ENCODE measurements around the gene DPEP1.

Gene DPEP1

DNA sequence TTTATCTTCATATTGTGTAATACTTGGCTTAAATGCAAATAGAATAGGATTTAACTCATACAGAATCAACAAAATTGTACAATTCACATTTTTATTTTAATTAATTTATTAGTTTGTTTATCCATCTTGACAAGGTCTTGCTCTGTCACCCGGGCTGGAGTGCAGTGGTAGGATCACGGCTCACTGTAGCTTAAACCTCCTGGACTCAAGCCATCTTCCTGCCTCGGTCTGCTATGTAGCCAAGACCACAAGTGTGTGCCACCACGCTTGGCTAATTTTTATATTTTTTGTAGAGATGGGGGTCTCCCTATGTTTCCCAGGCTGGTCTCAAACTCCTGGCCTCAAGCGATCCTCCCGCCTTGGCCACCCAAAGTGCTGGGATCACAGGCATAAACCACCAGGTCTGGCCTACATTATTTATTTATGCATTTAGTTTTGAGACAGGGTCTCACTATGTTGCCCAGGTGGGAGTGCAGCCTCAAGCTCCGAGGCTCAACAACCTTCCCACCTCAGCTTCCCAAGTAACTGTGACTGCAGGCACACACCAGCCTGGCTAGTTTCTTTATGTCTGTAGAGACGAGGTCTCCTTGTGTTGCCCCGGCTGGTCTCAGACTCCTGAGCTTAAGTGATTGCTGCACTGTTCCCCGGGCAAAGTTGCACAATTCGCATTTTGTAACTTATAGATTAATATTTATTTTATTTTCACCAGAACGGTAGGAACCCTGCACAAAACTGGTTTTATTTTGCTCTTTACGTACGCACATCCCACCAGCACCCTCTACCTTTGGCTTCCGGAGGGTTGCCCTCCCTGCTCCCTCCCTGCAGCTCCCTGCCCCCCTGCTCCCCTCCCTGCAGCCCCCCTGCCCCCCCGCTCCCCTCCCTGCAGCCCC, 4.9 kb downstream of the DPEP1 start:
- FAIRE-seq (no peak), DNase-seq (ENCODE audit: insufficient read length, low spot score) (no peak)
- TF ChIP-seq, protein P1, sequence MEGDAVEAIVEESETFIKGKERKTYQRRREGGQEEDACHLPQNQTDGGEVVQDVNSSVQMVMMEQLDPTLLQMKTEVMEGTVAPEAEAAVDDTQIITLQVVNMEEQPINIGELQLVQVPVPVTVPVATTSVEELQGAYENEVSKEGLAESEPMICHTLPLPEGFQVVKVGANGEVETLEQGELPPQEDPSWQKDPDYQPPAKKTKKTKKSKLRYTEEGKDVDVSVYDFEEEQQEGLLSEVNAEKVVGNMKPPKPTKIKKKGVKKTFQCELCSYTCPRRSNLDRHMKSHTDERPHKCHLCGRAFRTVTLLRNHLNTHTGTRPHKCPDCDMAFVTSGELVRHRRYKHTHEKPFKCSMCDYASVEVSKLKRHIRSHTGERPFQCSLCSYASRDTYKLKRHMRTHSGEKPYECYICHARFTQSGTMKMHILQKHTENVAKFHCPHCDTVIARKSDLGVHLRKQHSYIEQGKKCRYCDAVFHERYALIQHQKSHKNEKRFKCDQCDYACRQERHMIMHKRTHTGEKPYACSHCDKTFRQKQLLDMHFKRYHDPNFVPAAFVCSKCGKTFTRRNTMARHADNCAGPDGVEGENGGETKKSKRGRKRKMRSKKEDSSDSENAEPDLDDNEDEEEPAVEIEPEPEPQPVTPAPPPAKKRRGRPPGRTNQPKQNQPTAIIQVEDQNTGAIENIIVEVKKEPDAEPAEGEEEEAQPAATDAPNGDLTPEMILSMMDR (IDR thresholded peaks at IDR 0.05; ENCODE audit: insufficient read depth, missing control alignments): no peak

DNA sequence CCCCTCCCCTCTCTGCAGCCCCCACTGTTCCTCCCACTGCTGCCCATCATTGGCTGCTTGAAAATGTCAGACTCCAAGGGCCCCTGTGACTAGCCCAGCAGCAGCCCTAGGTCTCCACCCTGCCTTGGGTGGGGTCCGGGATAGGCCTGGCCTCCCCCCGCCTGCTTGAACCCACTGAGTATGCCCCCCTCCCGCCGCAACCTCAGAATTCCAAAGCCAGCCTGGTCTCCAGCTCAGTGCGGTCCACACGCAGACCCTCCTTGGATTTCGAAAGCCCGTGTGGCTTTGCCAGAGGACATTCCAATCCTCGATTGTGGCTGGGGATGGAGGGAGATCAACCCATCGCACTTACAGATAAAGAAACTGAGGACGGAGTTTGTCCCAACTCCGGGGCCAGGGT, 6.4 kb downstream of the DPEP1 start:
- TF ChIP-seq, protein P1 (IDR thresholded peaks at IDR 0.05; ENCODE audit: insufficient read depth, missing control alignments): no peak
- DNase-seq (ENCODE audit: insufficient read length, low spot score) (no peak), FAIRE-seq (no peak)

DNA sequence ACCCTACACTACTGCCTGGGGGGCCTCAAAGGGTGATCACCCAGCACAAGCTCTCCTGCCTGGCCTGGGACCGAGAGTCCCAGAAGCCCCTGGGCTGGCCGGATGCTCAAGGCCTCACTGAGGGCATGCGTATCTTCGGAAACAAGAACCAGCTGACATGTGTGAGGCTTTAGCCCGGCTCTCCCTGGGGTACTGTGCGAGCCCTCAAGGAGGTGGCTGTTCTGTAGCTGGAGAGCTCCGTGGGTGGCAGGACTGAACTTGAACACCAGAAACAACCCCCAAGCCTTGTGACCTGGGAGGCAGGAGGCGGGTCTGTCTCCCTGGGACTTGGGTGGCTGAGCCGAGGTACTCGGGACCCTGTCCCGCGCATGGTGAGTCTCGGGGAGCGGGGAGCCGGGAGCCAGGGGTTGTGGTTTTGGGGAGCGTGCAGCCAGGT, 7.0 kb downstream of the DPEP1 start:
- DNase-seq (ENCODE audit: insufficient read length, low spot score): no peak
- TF ChIP-seq, protein P1 (IDR thresholded peaks at IDR 0.05; ENCODE audit: insufficient read depth, missing control alignments): no peak
- no peak for FAIRE-seq

DNA sequence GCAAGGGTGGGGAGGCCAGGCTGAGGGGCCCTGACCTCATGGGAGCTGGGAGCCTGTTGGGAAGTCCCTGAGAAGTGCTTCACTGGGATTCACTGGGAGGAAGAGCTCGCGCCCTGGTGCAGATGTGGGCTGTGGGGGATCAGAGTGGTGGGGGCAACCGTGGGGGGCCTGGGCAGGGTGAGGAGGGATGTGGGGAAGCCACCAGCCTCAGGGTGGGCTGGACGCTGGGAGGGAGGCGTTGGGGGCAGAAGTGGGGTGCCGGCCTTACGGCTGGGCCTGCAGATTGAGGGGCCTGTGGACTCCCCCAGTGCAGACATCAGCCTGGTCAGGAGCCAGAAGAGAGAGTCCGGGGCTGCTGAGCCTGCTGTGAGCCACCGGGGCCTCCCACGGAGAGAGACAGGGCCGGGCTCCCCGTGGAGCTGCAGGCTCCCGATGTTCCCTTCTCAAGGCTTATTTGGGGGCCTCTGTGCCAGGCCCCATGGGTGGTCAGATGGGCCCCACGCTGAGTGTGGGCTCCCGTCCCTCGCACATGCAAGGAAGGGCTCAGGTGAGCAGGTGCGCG, 7.8 kb downstream of the DPEP1 start:
- FAIRE-seq (no peak), DNase-seq (ENCODE audit: insufficient read length, low spot score) (no peak)
- TF ChIP-seq, protein P1 (IDR thresholded peaks at IDR 0.05; ENCODE audit: insufficient read depth, missing control alignments): no peak

DNA sequence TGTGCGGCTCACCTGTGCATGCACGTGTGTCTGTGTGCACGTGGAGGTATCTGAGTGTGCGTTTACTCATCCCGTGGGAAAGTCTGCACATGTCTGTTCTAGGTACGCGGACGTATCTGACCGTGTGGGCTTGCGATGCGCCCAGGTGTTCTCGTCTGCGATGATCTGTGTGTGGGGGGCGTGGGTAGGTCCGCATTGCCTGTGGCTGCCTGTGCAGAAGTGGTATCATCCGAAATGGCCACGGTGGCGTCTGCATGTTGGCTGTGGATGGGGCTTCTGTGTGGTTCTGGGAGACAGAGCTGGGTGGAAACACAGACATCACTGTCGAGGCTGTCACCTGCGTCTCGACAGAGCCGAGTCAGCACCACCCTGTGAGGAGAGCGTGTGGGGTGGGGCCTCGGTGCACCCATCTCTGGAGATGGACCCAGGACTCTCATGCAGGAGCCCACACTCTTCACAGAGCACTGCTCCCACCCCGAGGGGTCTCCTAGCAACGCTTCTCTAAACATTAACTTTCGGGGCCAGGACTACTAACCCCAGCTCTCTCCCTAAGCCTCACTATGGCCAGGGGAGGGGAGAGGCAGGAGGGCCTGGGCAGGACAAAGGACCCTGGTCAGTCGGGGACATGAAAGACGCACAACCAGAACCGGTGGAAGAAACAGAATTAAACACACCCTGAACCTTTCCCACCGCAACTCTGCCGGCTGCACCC, 8.4 kb downstream of the DPEP1 start:
- FAIRE-seq (no peak), DNase-seq (ENCODE audit: insufficient read length, low spot score) (no peak)
- TF ChIP-seq, protein P1 (IDR thresholded peaks at IDR 0.05; ENCODE audit: insufficient read depth, missing control alignments): no peak

DNA sequence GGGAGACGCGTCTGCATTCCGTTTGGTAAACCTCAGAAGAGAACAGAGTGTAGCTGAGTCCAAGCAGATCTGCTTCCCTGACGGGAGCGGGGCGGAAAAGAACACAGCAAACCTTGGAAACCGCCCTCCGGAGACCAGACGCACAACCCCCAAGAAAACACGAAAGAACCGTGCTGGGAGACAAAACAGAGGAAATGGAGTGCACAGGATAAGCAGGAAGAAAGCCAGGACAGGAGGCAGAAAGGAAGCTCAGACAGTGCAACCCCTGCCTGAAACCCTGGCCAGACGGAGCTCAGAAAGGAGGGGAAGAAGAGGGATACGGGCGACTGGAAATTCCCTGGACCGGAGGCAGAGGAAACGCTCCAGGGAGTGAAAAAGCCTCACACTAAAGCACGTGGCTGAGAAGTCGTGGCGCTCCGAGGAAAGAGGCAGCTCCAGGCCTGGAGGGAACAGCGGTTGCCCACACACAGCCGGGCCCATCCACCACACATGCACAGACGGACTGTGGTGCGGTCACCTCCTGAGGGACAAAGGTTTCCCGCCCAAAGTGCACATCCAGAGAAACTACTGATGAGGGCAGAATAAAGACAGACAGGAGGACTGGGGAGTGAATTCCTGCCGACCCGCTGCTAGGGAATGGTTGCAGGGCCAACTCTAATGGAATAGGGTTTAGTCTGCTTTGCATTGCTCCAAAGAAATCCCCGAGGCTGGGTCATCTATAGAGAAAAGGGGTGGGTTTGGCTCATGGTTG, 10.2 kb downstream of the DPEP1 start:
- FAIRE-seq (no peak), DNase-seq (ENCODE audit: insufficient read length, low spot score) (no peak)
- TF ChIP-seq, protein P1 (IDR thresholded peaks at IDR 0.05; ENCODE audit: insufficient read depth, missing control alignments): no peak
